GM23338 (cell line): ENCODE data around the gene KCNN2. TPM values are rescaled to one million over a fixed set of nuclear protein-coding genes. Genes with fewer than 3 reads are reported as not detected.

Experiments used
- ATAC-seq: fragments of 200-7000 bp; cut with Tn5 transposase; 3 replicates; pipeline ENCODE4 v1.9.1; 2020
- DNase-seq: peaks from one replicate; pipeline ENCODE4 v3.0.0-alpha.2; 2015; ENCODE audit warnings: low spot score
- H2AFZ ChIP-seq: fragments of 200-600 bp; sonication (generic); 2 replicates; pipeline ENCODE4 v1.8.0; 2016; ENCODE audit warnings: antibody characterized with exemption, mild to moderate bottlenecking, moderate library complexity
- H3F3A ChIP-seq: fragments of 200-600 bp; sonication (generic); replicated peaks from 2 replicates; pipeline ENCODE4 v1.8.0; 2017; ENCODE audit warnings: antibody characterized with exemption, mixed run types, low read depth
- H3K27ac ChIP-seq: fragments of 200-600 bp; sonication (generic); 2 replicates; pipeline ENCODE4 v1.6.1; 2016; ENCODE audit warnings: low read depth
- H3K27me3 ChIP-seq: fragments of 200-600 bp; sonication (generic); 2 replicates; pipeline ENCODE4 v1.8.0; 2016; ENCODE audit warnings: mild to moderate bottlenecking, mixed run types, moderate library complexity; ENCODE audit not compliant: insufficient read depth
- H3K36me3 ChIP-seq: fragments of 200-600 bp; sonication (generic); 2 replicates; pipeline ENCODE4 v1.8.0; 2016; ENCODE audit warnings: mild to moderate bottlenecking; ENCODE audit not compliant: insufficient read depth
- H3K4me1 ChIP-seq: fragments of 200-600 bp; sonication (generic); 2 replicates; pipeline ENCODE4 v1.8.0; 2016; ENCODE audit warnings: mild to moderate bottlenecking, moderate library complexity; ENCODE audit not compliant: insufficient read depth
- H3K4me2 ChIP-seq: fragments of 200-600 bp; sonication (generic); 2 replicates; pipeline ENCODE4 v1.7.1; 2017; ENCODE audit warnings: mixed run types
- H3K4me3 ChIP-seq: fragments of 200-600 bp; sonication (generic); 2 replicates; pipeline ENCODE4 v1.6.1; 2016; ENCODE audit warnings: mixed run types
- H3K79me2 ChIP-seq: fragments of 200-600 bp; sonication (generic); replicated peaks from 2 replicates; pipeline ENCODE4 v1.8.0; 2017; ENCODE audit warnings: mild to moderate bottlenecking; ENCODE audit not compliant: insufficient read depth
- H3K9me2 ChIP-seq: fragments of 200-600 bp; sonication (generic); 2 replicates; pipeline ENCODE4 v1.8.0; 2017; ENCODE audit not compliant: insufficient read depth
- H4K20me1 ChIP-seq: fragments of 200-600 bp; sonication (generic); replicated peaks from 2 replicates; pipeline ENCODE4 v1.8.0; 2017; ENCODE audit warnings: mild to moderate bottlenecking; ENCODE audit not compliant: insufficient read depth
- H3K27ac Mint-ChIP-seq: 2 replicates; pipeline ENCODE4 v1.8.0; 2020; ENCODE audit warnings: inconsistent platforms, mild to moderate bottlenecking, moderate library complexity, mixed read lengths
- H3K27me3 Mint-ChIP-seq: 3 replicates; pipeline ENCODE4 v1.8.0; 2022; ENCODE audit warnings: low read depth, mild to moderate bottlenecking, moderate library complexity, mixed read lengths, inconsistent platforms; ENCODE audit not compliant: insufficient read depth, poor library complexity
- H3K36me3 Mint-ChIP-seq: 3 replicates; pipeline ENCODE4 v1.8.0; 2021; ENCODE audit warnings: low read depth, mild to moderate bottlenecking, inconsistent platforms, moderate library complexity, mixed read lengths
- H3K4me1 Mint-ChIP-seq: 3 replicates; pipeline ENCODE4 v1.8.0; 2020; ENCODE audit warnings: mild to moderate bottlenecking, inconsistent platforms, mixed read lengths
- H3K4me3 Mint-ChIP-seq: 3 replicates; pipeline ENCODE4 v1.8.0; 2021; ENCODE audit warnings: moderate library complexity, mild to moderate bottlenecking, inconsistent platforms, mixed read lengths
- H3K9me3 Mint-ChIP-seq: 3 replicates; pipeline ENCODE4 v1.8.0; 2020; ENCODE audit warnings: moderate library complexity, mild to moderate bottlenecking, inconsistent platforms, mixed read lengths
- JUNB ChIP-seq: IDR thresholded peaks from one replicate; pipeline ENCODE4 v1.6.1; 2016; ENCODE audit warnings: antibody characterized with exemption; ENCODE audit not compliant: unreplicated experiment
- NANOG ChIP-seq: IDR thresholded peaks from 2 replicates; pipeline ENCODE4 v1.6.1; 2016; ENCODE audit warnings: antibody characterized with exemption, borderline replicate concordance
- POLR2AphosphoS5 ChIP-seq: IDR thresholded peaks from 2 replicates; pipeline ENCODE4 v1.6.1; 2016; ENCODE audit warnings: antibody characterized with exemption, low read depth
- REST ChIP-seq: IDR thresholded peaks from one replicate; pipeline ENCODE4 v1.6.1; 2018; ENCODE audit warnings: antibody characterized with exemption; ENCODE audit not compliant: unreplicated experiment
- ZNF462 ChIP-seq: fragments of 250-450 bp; sonication (Bioruptor Pico); IDR thresholded peaks from 2 replicates; pipeline ENCODE4 v1.5.0; 2020; ENCODE audit warnings: mild to moderate bottlenecking, moderate library complexity
- polyA plus RNA-seq: library from polyadenylated mRNA; unstranded; fragments of >200 nt; fragmentation: Nextera tagmentation; extraction: Ambion mirVana; gene quantifications from 2 replicates; pipeline ENCODE4 v1.2.1, GENCODE V29; 2016
- total RNA-seq: library from RNA; depleted of rRNA; stranded (reverse); fragments of >200 nt; shearing (Covaris generic); gene quantifications from 2 replicates; pipeline ENCODE4 v1.2.3, GENCODE V29; 2014

Gene KCNN2
- total and polyA plus RNA-seq, 2 experiments from 2014 or later = 14.7 to 15.9 TPM

- Mint-ChIP-seq H3K4me1 (no peaks in the 10 kb centered on the region), H3K27ac (no peak overlapping the region), H3K4me3 (no peak overlapping the region), H3K36me3 (no peaks in the 10 kb centered on the region), H3K9me3 (no peaks in the 10 kb centered on the region; the same call in 2 of the 3 replicates), H3K27me3 (no peaks in the 10 kb centered on the region)
- H2AFZ ChIP-seq = no peak overlapping the region
- DNase-seq = no peak
- TF ChIP-seq REST (no peak), JUNB (no peak), ZNF462 (CRISPR knock-in tag) (no peak), POLR2AphosphoS5 (no peak), NANOG (no peak)
- H3K36me3 ChIP-seq = no peaks in the 10 kb centered on the region
- H3K4me2 ChIP-seq = no peak overlapping the region
- no peaks in the 10 kb centered on the region for H3K79me2 ChIP-seq
- H4K20me1 ChIP-seq = no peaks in the 10 kb centered on the region
- H3K9me2 ChIP-seq = no peaks in the 10 kb centered on the region
- H3F3A ChIP-seq = no peaks in the 10 kb centered on the region
- ATAC-seq = no peak
- H3K27ac ChIP-seq = no peak overlapping the region
- no peaks in the 10 kb centered on the region for H3K27me3 ChIP-seq
- H3K4me3 ChIP-seq = no peak overlapping the region
- no peaks in the 10 kb centered on the region for H3K4me1 ChIP-seq
These were observed 34.4 kb upstream of the KCNN2 start for GRCh38 chr5:114327474-114327873.
